Stimulated activated CD4-positive, alpha-beta T cell treated with anti-CD3 and anti-CD28 coated beads, TNF-alpha, amount 100 ng/mL, for 1 hour (primary cell): ENCODE results near the gene CYTH1.
A peak's percentile ranks its signal among the peaks of the same experiment; 100 is the strongest.

ENCODE experiments used
- DNase-seq, 3 donors: peaks; one replicate each; pipeline ENCODE4 v3.0.0-alpha.2; 2020; ENCODE audit warnings: low read depth in 3 of 3, low spot score in 1 of 3

The CYTH1 gene

GRCh38 chr17:78738278-78738677, 43.8 kb downstream of the CYTH1 start:
- DNase-seq = no peak

DNA sequence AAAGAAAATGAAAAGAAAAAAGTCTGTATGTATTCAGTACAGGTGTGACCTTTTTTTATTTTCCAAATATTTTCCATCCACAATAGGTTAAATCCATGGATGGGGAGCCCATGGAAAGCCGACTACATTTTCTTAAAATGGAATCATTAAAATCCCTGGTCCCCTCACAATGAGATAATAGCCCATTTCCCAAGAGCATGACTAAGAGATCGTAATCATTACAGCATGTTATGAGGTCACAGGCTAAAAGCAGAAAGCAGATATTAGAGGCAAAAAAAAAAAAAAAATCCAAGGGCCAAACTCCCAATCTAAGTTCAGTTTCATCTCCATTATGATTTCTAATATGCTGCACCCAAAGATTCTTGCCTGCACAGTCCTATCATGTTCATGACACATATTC, 44.7 kb downstream of the CYTH1 start:
- DNase-seq = no peak

- DNase-seq = peak in 2 of 3 donors; percentile 19 to 33
Observed at GRCh38 chr17:78736526-78737079, 45.5 kb downstream of the CYTH1 start.

DNA sequence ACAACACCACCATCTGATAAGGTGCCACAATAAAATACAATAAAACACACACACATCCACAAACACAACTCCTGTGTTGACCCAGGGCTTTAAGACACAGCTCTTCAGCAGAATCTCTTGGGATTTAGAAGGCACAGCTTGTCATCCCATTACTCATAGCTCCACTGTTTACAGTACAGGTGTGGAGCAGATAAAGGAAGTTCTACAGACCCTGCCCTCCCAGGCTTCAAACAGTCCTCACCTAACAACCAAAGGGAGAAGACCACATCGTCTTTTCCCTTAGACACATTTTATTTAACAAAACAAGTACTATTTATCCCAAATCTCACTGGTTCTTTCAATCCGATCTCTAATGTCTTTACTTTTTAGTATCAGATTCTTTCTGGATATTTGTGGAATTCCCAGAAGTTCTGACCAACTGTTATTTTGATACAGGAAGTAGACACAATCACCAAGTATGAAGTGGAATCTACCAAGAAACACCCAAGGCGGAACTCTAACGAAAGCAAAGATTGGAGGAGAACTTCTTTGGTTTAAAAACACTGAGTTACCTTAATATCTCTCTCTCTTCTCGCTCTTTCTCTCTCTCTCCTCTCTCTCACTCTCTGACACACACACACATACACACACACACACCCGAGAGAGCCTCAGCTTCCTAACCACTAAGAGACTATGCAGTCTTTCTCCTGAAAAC, 46.1 kb downstream of the CYTH1 start:
- no peak for DNase-seq

DNA sequence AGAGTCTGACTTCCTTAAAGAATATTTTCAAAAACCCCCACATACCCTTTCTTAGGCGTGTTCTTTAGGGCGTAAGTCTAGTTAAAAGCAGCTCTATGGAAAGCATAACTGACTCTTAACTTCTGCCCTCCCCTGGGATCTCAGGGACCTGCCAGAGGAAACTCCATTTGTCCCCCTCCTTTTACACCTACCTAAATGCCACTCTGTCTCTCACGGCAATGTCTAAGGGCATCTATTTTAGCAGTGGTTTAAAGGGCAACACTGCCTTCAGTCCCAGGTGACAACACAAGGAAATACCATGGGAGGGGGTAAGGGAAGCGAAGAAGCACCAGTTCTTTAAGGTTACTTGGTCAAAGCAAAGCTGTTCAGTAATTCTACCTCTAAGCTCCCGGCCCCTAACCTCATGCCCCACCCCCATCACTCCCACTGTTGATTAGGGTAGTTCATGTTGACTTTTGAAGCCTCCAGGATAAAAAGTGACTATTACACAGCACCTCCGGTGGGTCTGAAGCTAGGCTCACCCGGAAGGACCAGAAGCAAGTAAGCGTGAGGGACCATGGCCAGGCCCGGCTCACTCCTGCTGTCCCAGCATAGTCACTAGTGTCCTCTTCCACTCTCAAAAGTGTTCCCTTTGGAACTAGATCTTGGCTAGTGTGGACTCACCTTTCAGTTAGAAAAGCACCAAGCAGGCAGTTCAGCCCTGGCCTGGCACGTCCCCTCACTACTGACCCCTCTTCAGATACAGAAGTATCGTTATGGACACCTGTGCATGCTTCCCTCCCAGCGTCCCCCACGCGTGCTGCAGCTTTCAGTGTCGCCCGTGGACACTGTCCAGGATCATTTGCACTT, 47.1 kb downstream of the CYTH1 start:
- DNase-seq = no peak

DNA sequence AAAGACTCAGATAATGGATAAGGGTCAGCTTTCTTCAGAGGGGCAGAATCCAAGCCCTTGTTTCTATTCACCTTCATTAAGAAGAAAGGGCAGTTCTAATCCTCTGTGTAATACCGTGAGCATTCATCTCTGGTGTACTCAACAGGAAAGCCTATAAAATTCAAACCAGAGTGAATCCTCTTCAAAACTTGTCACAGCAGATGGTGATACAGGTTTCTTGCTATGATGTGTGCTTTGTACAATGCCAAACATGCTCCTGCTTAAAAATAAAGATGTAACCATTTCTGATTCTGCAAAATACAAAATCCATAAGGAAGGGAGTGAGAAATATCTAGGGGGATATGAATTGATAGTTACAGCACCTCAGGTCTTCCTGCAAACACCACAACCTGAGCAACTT, 49.7 kb downstream of the CYTH1 start:
- no peak for DNase-seq

DNA sequence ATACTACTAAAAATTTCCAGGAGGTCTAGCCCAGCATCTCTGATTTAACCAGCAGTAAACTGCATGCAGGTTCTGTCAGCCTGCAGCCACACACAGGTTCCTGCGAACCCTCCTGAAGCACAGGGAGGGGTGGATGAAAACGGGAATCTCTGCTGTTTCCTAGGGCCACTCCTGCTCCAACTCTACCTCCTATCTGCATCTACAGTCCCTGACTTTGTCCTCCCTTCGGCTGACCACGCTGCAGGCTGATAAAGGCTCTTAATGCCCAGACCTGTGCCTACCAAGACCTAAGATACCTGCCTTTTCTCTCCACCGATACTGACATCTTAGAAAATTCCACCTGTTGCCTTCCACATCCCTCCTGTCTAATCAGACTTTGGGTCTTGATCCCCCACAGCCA, 50.2 kb downstream of the CYTH1 start:
- no peak for DNase-seq

GRCh38 chr17:78729641-78730040, 52.4 kb downstream of the CYTH1 start:
- DNase-seq = no peak

GRCh38 chr17:78728495-78728894, 53.6 kb downstream of the CYTH1 start:
- DNase-seq = no peak

GRCh38 chr17:78727476-78728229, 54.4 kb downstream of the CYTH1 start:
- no peak for DNase-seq

DNA sequence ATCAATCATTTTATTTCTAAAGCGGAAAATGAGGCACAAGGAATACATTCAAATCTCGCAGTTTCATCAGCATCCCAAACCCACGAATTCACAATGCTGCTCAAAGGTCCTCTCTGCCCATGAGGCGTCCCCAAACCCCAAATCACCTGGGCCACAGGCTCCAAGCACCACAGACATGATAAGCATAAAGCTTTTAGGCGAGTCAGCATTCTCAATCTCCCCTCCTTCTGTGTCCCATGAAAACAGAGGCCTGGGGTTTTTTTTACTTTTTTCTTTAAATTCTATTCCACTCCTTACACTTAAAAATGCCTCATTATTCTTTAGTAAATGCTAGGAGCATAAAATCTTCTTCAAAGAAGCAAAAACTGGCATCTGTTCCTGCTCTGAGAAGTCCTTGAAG, 55.0 kb downstream of the CYTH1 start:
- no peak for DNase-seq

GRCh38 chr17:78726513-78726912, 55.6 kb downstream of the CYTH1 start:
- no peak for DNase-seq

GRCh38 chr17:78725448-78726021, 56.5 kb downstream of the CYTH1 start:
- DNase-seq = no peak

- DNase-seq = no peak
Observed at GRCh38 chr17:78724999-78725398, 57.1 kb downstream of the CYTH1 start.

DNA sequence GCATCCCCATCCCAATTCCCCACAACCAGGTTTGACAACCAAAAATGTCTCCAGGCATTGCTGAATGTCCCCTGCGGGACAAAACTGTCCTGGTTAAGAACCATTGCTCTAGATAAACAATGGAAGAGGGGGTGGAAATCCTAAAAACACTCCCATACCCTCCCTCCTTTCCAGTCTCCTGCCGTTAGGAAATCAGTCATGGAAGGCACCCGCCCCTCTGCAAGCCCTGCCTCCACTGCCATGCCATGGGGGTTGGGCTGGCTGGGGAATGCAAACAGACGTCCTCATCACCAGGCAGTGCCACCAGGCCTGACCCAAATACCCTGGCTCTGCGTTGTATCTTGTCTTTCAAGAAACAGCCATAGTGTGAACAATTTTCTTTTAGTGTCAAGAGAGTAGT, 57.5 kb downstream of the CYTH1 start:
- no peak for DNase-seq

DNA sequence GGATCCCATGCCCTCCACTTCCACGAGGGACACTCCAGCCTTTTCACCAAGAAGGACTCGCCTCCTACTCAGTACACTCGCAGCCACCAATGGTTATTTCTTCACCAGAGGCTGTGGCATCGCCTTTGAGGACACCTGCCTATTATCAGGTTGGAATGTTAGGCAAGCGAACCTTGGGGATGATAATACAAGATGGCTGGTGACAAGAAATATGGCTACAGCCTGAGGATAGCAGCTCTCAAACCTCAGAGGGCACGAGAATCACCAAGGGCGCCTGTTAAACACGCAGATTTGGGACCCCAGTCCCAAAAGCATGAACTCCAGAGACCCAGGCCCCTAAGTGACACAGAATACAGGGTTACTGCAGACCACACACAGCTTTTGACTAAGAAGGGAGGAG, 58.1 kb downstream of the CYTH1 start:
- no peak for DNase-seq

DNA sequence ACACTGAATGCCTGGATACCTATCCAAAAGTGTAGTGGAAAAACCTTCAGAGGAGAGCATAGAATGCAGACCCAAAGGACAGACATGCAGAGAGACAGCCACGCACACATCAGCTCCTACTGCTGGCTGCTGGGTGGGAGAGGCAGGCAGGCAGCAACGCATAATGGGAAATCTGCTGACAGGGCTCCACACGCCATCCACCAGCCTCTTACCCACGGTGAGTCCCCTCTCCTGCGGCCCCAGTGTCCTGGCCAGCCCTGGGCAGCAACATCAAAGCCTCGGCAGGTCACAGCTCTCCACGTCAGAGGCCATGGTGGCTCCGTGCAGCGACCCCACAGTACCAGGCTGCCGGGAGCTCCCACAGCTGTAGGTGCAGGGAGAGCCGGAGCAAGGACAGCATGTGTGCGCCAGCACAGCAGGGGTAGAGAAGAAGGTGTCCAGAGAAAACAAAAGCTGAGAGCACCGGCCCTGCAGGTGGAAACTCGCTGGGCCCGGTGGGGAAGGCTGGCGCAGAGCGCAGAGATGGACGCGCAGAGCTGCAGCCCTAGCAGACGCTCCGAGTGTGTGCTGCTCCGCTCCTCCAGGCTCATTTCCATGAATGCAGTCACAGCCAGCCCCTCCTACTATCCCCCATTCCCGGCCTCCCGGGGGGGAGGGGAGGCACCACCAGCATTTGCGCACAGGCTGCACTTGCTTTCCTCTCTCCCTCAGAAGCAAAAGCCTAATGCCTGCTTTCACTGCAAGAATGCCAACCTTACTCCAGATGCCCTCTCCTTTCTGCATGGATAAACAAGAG, 58.9 kb downstream of the CYTH1 start:
- DNase-seq = no peak

DNA sequence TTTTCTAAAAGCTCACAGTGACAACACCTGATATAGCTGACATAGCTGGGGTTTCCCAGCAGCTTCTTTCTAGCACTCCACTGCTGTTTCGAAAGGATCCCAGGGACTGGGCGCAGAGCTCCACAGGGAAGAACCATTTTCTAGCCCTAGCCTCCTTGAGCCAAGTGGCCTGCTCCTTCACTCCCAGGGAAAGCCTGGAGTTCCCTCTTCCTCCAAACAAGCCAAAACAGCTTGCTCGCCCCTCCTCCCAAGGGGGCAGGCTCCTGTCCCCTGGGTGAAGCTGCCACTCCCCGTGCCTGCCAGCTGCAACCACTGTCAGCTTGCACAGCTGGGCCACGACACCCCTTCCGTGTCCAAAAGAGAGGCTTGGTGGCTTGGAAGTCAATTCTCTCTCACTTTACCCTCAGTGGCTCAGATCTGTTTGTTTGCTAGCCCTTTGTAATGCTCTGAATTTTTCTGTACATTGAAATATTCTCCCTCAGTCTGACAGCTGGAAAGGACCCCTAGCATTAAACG, 59.8 kb downstream of the CYTH1 start:
- DNase-seq = no peak

DNA sequence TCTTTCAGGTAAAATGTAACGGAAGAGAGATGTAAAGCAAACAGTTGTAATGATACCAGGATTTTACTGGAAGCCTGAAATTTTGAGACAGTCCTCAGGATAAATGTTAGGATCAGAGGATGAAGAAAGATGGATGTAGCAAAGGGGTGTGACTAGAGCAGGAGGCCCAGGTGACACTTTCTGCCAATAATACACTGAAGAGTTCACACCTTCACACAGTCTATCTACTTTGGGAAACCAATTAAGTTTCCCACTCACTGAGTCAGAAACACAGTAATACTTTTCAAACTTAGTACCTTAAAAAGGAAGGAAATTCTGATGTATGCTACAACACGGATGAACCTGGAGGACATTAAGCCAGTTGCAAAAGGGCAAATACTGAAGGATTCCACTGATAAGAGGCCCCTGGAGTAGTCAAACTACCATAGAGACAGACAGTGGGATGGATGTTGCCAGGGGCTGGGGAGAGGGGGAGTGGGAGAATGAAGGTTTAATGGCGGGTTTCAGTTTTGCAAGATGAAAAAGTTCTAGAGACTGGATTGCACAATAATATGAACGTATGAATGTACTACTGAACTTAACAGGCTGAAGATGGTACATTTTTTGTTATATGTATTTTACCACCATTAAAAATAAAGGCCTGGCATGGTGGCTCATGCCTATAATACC, 62.3 kb downstream of the CYTH1 start:
- no peak for DNase-seq
